ENCODE results near the gene PHLPP1.

Gene PHLPP1

GRCh38 chr18:62730941-62731340 is 15.6 kb downstream of the PHLPP1 start:
- Histone ChIP-seq H3K36me3 (ENCODE audit: insufficient read depth, low read length) (peaks cover 6% of the 10 kb centered on the region), H4K20me1 (ENCODE audit: insufficient read depth, low read length, poor library complexity, severe bottlenecking) (no peaks in the 10 kb centered on the region), H3K4me2 (ENCODE audit: low read depth, low read length, poor library complexity, severe bottlenecking) (no peak overlapping the region), H2AFZ (ENCODE audit: low read length) (no peak overlapping the region), H3K4me1 (ENCODE audit: insufficient read depth, low read length, poor library complexity, severe bottlenecking) (peaks cover 3% of the 10 kb centered on the region), H3K4me3 (ENCODE audit: low read length, poor library complexity, severe bottlenecking) (no peak overlapping the region), H3K27me3 (ENCODE audit: insufficient read depth, low read length, poor library complexity, severe bottlenecking) (no peaks in the 10 kb centered on the region), H3K79me2 (ENCODE audit: insufficient read depth, low read length) (peaks cover 98% of the 10 kb centered on the region), H3K9me3 (ENCODE audit: insufficient read depth, low read depth, low read length) (peaks cover 19% of the 10 kb centered on the region; the same call in 1 of the 2 replicates), H3K9ac (ENCODE audit: low read depth, low read length, poor library complexity, severe bottlenecking) (no peak overlapping the region), H3K9me2 (replicated peaks; ENCODE audit: low read depth, low read length) (no peaks in the 10 kb centered on the region), H3F3A (ENCODE audit: low read depth) (no peaks in the 10 kb centered on the region)
- TF ChIP-seq CTCF (conservative IDR thresholded peaks at IDR 0.05; ENCODE audit: low read length) (no peak), EZH2phosphoT487 (IDR thresholded peaks at IDR 0.05; ENCODE audit: borderline replicate concordance) (no peak)

- Histone ChIP-seq H2AFZ (ENCODE audit: low read length) (no peak overlapping the region), H3K9me2 (replicated peaks; ENCODE audit: low read depth, low read length) (no peaks in the 10 kb centered on the region), H3K4me3 (ENCODE audit: low read length, poor library complexity, severe bottlenecking) (no peak overlapping the region), H3K4me2 (ENCODE audit: low read depth, low read length, poor library complexity, severe bottlenecking) (no peak overlapping the region), H3K79me2 (ENCODE audit: insufficient read depth, low read length) (peaks cover 98% of the 10 kb centered on the region), H3K4me1 (ENCODE audit: insufficient read depth, low read length, poor library complexity, severe bottlenecking) (peaks cover 6% of the 10 kb centered on the region), H3K36me3 (ENCODE audit: insufficient read depth, low read length) (peaks cover 6% of the 10 kb centered on the region), H3F3A (ENCODE audit: low read depth) (no peaks in the 10 kb centered on the region), H3K27me3 (ENCODE audit: insufficient read depth, low read length, poor library complexity, severe bottlenecking) (no peaks in the 10 kb centered on the region), H3K9me3 (ENCODE audit: insufficient read depth, low read depth, low read length) (peaks cover 19% of the 10 kb centered on the region; the same call in 1 of the 2 replicates), H4K20me1 (ENCODE audit: insufficient read depth, low read length, poor library complexity, severe bottlenecking) (peaks cover 8% of the 10 kb centered on the region), H3K9ac (ENCODE audit: low read depth, low read length, poor library complexity, severe bottlenecking) (no peak overlapping the region)
- TF ChIP-seq EZH2phosphoT487 (IDR thresholded peaks at IDR 0.05; ENCODE audit: borderline replicate concordance) (no peak), CTCF (conservative IDR thresholded peaks at IDR 0.05; ENCODE audit: low read length) (no peak)
Measured at GRCh38 chr18:62732617-62733016, 17.3 kb downstream of the PHLPP1 start.

GRCh38 chr18:62734290-62734689 is 18.9 kb downstream of the PHLPP1 start:
- no peak overlapping the region for H2AFZ ChIP-seq (ENCODE audit: low read length)
- H3K9me2 ChIP-seq (replicated peaks; ENCODE audit: low read depth, low read length): no peaks in the 10 kb centered on the region
- peaks cover 11% of the 10 kb centered on the region for H4K20me1 ChIP-seq (ENCODE audit: insufficient read depth, low read length, poor library complexity, severe bottlenecking)
- H3K4me1 ChIP-seq (ENCODE audit: insufficient read depth, low read length, poor library complexity, severe bottlenecking): peaks cover 17% of the 10 kb centered on the region
- TF ChIP-seq CTCF (conservative IDR thresholded peaks at IDR 0.05; ENCODE audit: low read length): no peak
- no peak for TF ChIP-seq EZH2phosphoT487 (IDR thresholded peaks at IDR 0.05; ENCODE audit: borderline replicate concordance)
- H3K9ac ChIP-seq (ENCODE audit: low read depth, low read length, poor library complexity, severe bottlenecking): no peak overlapping the region
- no peaks in the 10 kb centered on the region for H3K27me3 ChIP-seq (ENCODE audit: insufficient read depth, low read length, poor library complexity, severe bottlenecking)
- H3K9me3 ChIP-seq (ENCODE audit: insufficient read depth, low read depth, low read length): peaks cover 19% of the 10 kb centered on the region; the same call in 1 of the 2 replicates
- H3K4me3 ChIP-seq (ENCODE audit: low read length, poor library complexity, severe bottlenecking): no peak overlapping the region
- H3K36me3 ChIP-seq (ENCODE audit: insufficient read depth, low read length): peaks cover 6% of the 10 kb centered on the region
- no peak overlapping the region for H3K4me2 ChIP-seq (ENCODE audit: low read depth, low read length, poor library complexity, severe bottlenecking)
- no peaks in the 10 kb centered on the region for H3F3A ChIP-seq (ENCODE audit: low read depth)
- peaks cover 97% of the 10 kb centered on the region for H3K79me2 ChIP-seq (ENCODE audit: insufficient read depth, low read length)
